Astrocyte (in vitro differentiated cells and primary cell): Measurements from ENCODE around the gene CPM.

ENCODE experiments used
- CTCF ChIP-seq: IDR thresholded peaks from 2 replicates; pipeline ENCODE4 v1.5.1; 2011; ENCODE audit warnings: low read depth, mild to moderate bottlenecking, inconsistent platforms, low read length, moderate library complexity; ENCODE audit not compliant: insufficient read depth
- EZH2 ChIP-seq: IDR thresholded peaks from 2 replicates; pipeline ENCODE4 v1.6.1; 2012; ENCODE audit warnings: mild to moderate bottlenecking, low read length, inconsistent platforms; ENCODE audit not compliant: insufficient read depth

DNA sequence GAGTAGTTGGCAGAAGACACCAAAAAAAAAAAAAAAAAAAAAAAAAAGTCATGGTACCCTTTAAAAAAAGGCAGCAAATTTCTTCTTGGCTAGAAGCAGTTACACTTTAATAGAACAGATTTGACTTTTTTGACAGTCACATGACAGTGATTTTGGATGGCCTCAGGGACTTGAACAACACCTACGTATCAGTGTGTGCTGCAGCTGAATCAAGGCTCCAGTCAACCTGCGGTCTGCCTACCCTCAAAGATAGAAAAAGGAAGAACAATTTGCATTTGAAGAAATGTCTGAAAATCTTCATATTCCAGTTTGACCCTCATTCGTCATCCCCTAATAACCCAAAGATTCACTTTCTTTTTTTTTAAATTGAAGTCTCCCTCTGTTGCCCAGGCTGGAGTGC, 71.1 kb downstream of the CPM start:
- no peak for TF ChIP-seq EZH2
- TF ChIP-seq CTCF: no peak
